ENCODE data around the gene ZC3H13.

DNA sequence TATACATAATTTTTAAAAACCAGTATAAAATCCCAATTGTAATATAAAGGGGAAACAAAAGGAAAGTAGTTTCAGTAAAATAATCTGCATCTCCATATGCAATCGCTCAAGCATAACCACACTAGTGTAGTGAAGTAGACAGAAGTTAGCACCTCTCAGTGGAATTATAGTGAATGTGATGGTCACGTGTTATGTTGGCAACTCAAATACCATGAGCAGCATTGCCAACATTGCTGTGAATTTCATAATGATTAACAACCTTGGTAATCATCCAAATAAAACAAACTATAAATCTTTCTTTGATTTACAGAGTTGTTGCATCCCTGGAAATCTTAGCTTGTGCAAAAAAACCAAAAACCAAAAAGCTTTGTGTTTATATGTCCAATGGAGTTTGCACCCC is 123.7 kb downstream of the ZC3H13 start:
- TF ChIP-seq, protein P1, sequence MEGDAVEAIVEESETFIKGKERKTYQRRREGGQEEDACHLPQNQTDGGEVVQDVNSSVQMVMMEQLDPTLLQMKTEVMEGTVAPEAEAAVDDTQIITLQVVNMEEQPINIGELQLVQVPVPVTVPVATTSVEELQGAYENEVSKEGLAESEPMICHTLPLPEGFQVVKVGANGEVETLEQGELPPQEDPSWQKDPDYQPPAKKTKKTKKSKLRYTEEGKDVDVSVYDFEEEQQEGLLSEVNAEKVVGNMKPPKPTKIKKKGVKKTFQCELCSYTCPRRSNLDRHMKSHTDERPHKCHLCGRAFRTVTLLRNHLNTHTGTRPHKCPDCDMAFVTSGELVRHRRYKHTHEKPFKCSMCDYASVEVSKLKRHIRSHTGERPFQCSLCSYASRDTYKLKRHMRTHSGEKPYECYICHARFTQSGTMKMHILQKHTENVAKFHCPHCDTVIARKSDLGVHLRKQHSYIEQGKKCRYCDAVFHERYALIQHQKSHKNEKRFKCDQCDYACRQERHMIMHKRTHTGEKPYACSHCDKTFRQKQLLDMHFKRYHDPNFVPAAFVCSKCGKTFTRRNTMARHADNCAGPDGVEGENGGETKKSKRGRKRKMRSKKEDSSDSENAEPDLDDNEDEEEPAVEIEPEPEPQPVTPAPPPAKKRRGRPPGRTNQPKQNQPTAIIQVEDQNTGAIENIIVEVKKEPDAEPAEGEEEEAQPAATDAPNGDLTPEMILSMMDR (conservative IDR thresholded peaks at IDR 0.05; ENCODE audit: low read depth, low read length) = no peak
- no peak for TF ChIP-seq BHLHE40 (IDR thresholded peaks at IDR 0.05; ENCODE audit: low read depth, low read length)
- no peak for TF ChIP-seq CEBPB (IDR thresholded peaks at IDR 0.05; ENCODE audit: low read depth, low read length)

Measured in IMR-90 (cell line).